WTC11 (cell line): ENCODE measurements around the gene KRTAP5-11.
"Not testable (repeated sequence)": the region's sequence is repeated elsewhere in the genome, so short reads cannot be mapped to it uniquely, and the experiment has no call there.

ENCODE experiments used
- ATF1 ChIP-seq: sonication (generic); formaldehyde crosslinking; IDR thresholded peaks from 2 replicates; pipeline ENCODE4 v1.8.1; 2023; ENCODE audit warnings: mild to moderate bottlenecking, moderate library complexity, missing genetic modification reagents
- CBFB ChIP-seq: sonication (generic); formaldehyde crosslinking; IDR thresholded peaks from 2 replicates; pipeline ENCODE4 v1.8.1; 2022; ENCODE audit warnings: mild to moderate bottlenecking, low read depth, missing genetic modification reagents
- CTCF ChIP-seq: fragments of 200-600 bp; IDR thresholded peaks from 2 replicates; pipeline ENCODE4 v1.8.0; 2022; ENCODE audit warnings: antibody characterized with exemption
- ELF4 ChIP-seq: sonication (generic); formaldehyde crosslinking; IDR thresholded peaks from 2 replicates; pipeline ENCODE4 v1.8.1; 2022; ENCODE audit warnings: low read depth, mild to moderate bottlenecking, moderate library complexity, missing genetic modification reagents
- FOXJ3 ChIP-seq: sonication (generic); formaldehyde crosslinking; IDR thresholded peaks from 2 replicates; pipeline ENCODE4 v1.9.0; 2021; ENCODE audit warnings: missing genetic modification reagents, mild to moderate bottlenecking, borderline replicate concordance
- HMGXB4 ChIP-seq: sonication (generic); formaldehyde crosslinking; IDR thresholded peaks from 2 replicates; pipeline ENCODE4 v1.8.1; 2023; ENCODE audit warnings: mild to moderate bottlenecking, moderate library complexity, missing genetic modification reagents
- MAX ChIP-seq: sonication (generic); formaldehyde crosslinking; IDR thresholded peaks from 2 replicates; pipeline ENCODE4 v1.8.0; 2022; ENCODE audit warnings: mild to moderate bottlenecking, missing genetic modification reagents
- RELA ChIP-seq: sonication (generic); formaldehyde crosslinking; IDR thresholded peaks from 2 replicates; pipeline ENCODE4 v1.8.1; 2022; ENCODE audit warnings: missing genetic modification reagents, mild to moderate bottlenecking, borderline replicate concordance
- SOX15 ChIP-seq: fragments of 250-450 bp; sonication (Bioruptor Pico); IDR thresholded peaks from 2 replicates; pipeline ENCODE4 v1.9.0; 2021; ENCODE audit warnings: mild to moderate bottlenecking
- TEAD4 ChIP-seq: sonication (generic); formaldehyde crosslinking; IDR thresholded peaks from 2 replicates; pipeline ENCODE4 v1.8.0; 2022; ENCODE audit warnings: mild to moderate bottlenecking, missing genetic modification reagents
- USF1 ChIP-seq: sonication (generic); formaldehyde crosslinking; IDR thresholded peaks from 2 replicates; pipeline ENCODE4 v1.8.0; 2022; ENCODE audit warnings: mild to moderate bottlenecking, missing genetic modification reagents
- ZBTB21 ChIP-seq: sonication (generic); formaldehyde crosslinking; IDR thresholded peaks from 2 replicates; pipeline ENCODE4 v1.8.1; 2023; ENCODE audit warnings: mild to moderate bottlenecking, missing genetic modification reagents, borderline replicate concordance
- ZNF138 ChIP-seq: sonication (generic); formaldehyde crosslinking; conservative IDR thresholded peaks from 2 replicates; pipeline ENCODE4 v1.8.1; 2022; ENCODE audit warnings: mild to moderate bottlenecking, moderate library complexity, missing genetic modification reagents

GRCh38 chr11:71615003-71615402 lies 32.3 kb upstream of the KRTAP5-11 start:
- not testable (repeated sequence) for TF ChIP-seq RELA; FOXJ3 (CRISPR knock-in tag); MAX (CRISPR knock-in tag); ATF1 (CRISPR knock-in tag); CTCF; ELF4 (CRISPR knock-in tag); ZBTB21 (CRISPR knock-in tag); HMGXB4 (CRISPR knock-in tag); TEAD4 (CRISPR knock-in tag); SOX15 (CRISPR knock-in tag); ZNF138 (CRISPR knock-in tag); USF1 (CRISPR knock-in tag); CBFB (CRISPR knock-in tag)
